Prostate gland (tissue), 2 donors: ENCODE results near the gene COL4A1. TPM values are rescaled to one million over a fixed set of nuclear protein-coding genes. Genes with fewer than 3 reads are reported as not detected.

Experiments
- DNase-seq: peaks from one replicate; pipeline ENCODE4 v3.0.0-alpha.2; 2019; ENCODE audit warnings: low spot score
- H3K27ac ChIP-seq, 2 donors: fragments of 200-600 bp; sonication (generic); 2 replicates each; pipeline ENCODE4 v1.5.1; 2017 to 2019
- H3K27me3 ChIP-seq: fragments of 200-600 bp; sonication (generic); replicated peaks from 2 replicates; pipeline ENCODE4 v1.5.1; 2019; ENCODE audit not compliant: insufficient read depth
- H3K36me3 ChIP-seq, 2 donors: fragments of 200-600 bp; sonication (generic); 1 replicate in 1 of 2; 2 replicates in 1 of 2; pipeline versions ENCODE4 v1.5.1 to v1.8.1; 2017 to 2019
- H3K4me1 ChIP-seq: fragments of 200-600 bp; sonication (generic); replicated peaks from 2 replicates; pipeline ENCODE4 v1.5.1; 2019
- H3K4me3 ChIP-seq, 2 donors: fragments of 200-600 bp; sonication (generic); 2 replicates each; pipeline ENCODE4 v1.5.1; 2017 to 2019
- H3K9me3 ChIP-seq: fragments of 200-600 bp; sonication (generic); 2 replicates; pipeline ENCODE4 v1.5.1; 2017
- POLR2A ChIP-seq: fragments of 450-650 bp; IDR thresholded peaks from one replicate; pipeline ENCODE4 v1.6.1; 2016; ENCODE audit warnings: antibody characterized with exemption, mild to moderate bottlenecking
- POLR2AphosphoS5 ChIP-seq: sonication (generic); formaldehyde crosslinking; IDR thresholded peaks from one replicate; pipeline ENCODE4 v1.6.1; 2017; ENCODE audit warnings: antibody characterized with exemption
- WGBS: methylation state at CpG from one replicate; pipeline ENCODE4 v1.1.5; 2018; 5-methylcytosine and 5-hydroxymethylcytosine counted together
- intact Hi-C: fragments of 100-400 bp; cut with DNase I; formaldehyde crosslinking; loops from one replicate; pipeline ENCODE4 v1.14.2; 2022
- total RNA-seq, 2 donors: library from RNA; depleted of rRNA; stranded (reverse); fragments of >200 nt; gene quantifications; one replicate each; pipeline ENCODE4 v1.1.0, GENCODE V29; 2016
- TF ChIP-seq, protein P1 (sequence below), 4 experiments: fragments of 200-600 bp in 2 of 4; fragments of 450-650 bp in 2 of 4; sonication (generic) in 2 of 4; IDR thresholded peaks; 1 replicate in 3 of 4; 2 replicates in 1 of 4; pipeline ENCODE4 v1.5.1; 2016 to 2019; ENCODE audit warnings: antibody characterized with exemption in 4 of 4, mild to moderate bottlenecking in 2 of 4, moderate library complexity in 2 of 4

Gene COL4A1
- total RNA-seq, 2 donors from 2014 or later = 37.3 to 132 TPM

GRCh38 chr13:110194451-110194850, 112.5 kb downstream of the COL4A1 start:
- Histone ChIP-seq H3K36me3 (no peaks in the 10 kb centered on the region), H3K27ac (no peak overlapping the region), H3K4me3 (no peak overlapping the region), H3K9me3 (no peaks in the 10 kb centered on the region), H3K27me3 (no peaks in the 10 kb centered on the region), H3K4me1 (no peaks in the 10 kb centered on the region)
- intact Hi-C loops = no loop called here
- 88% methylated on average over 8 of the region's 8 CpGs for WGBS
- TF ChIP-seq, protein P1, sequence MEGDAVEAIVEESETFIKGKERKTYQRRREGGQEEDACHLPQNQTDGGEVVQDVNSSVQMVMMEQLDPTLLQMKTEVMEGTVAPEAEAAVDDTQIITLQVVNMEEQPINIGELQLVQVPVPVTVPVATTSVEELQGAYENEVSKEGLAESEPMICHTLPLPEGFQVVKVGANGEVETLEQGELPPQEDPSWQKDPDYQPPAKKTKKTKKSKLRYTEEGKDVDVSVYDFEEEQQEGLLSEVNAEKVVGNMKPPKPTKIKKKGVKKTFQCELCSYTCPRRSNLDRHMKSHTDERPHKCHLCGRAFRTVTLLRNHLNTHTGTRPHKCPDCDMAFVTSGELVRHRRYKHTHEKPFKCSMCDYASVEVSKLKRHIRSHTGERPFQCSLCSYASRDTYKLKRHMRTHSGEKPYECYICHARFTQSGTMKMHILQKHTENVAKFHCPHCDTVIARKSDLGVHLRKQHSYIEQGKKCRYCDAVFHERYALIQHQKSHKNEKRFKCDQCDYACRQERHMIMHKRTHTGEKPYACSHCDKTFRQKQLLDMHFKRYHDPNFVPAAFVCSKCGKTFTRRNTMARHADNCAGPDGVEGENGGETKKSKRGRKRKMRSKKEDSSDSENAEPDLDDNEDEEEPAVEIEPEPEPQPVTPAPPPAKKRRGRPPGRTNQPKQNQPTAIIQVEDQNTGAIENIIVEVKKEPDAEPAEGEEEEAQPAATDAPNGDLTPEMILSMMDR (IDR thresholded peaks at IDR 0.05) = no peak
- no peak for TF ChIP-seq POLR2AphosphoS5
- TF ChIP-seq POLR2A = no peak
- no peak for DNase-seq

GRCh38 chr13:110193491-110193890, 113.5 kb downstream of the COL4A1 start:
- Histone ChIP-seq H3K9me3 (no peaks in the 10 kb centered on the region), H3K27ac (no peak overlapping the region), H3K4me1 (no peaks in the 10 kb centered on the region), H3K4me3 (no peak overlapping the region), H3K36me3 (no peaks in the 10 kb centered on the region), H3K27me3 (no peaks in the 10 kb centered on the region)
- intact Hi-C loops = no loop called here
- WGBS = 95% methylated on average over 10 of the region's 10 CpGs
- TF ChIP-seq, protein P1 (IDR thresholded peaks at IDR 0.05) = no peak
- TF ChIP-seq POLR2A = no peak
- DNase-seq = no peak

DNA sequence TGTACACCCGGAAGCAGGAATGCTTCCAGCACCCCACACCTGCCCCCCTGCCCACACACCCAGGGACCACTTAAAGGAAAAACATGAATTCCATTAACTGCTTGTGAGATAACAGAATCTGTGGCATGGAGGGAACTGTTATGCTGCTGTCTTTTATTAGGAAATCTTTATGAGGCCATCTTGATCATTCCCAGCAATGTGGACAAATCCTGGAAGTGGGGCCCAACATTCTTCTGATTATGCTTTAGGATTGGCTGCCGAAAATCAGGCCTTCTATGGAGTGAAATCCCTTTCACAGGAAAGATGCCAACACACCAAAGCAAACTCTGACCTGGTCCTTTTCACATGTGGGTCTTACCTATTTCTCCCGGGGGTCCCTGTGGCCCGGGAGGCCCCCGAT, 114.5 kb downstream of the COL4A1 start:
- Histone ChIP-seq H3K36me3 (no peaks in the 10 kb centered on the region), H3K4me1 (no peaks in the 10 kb centered on the region), H3K27me3 (no peaks in the 10 kb centered on the region), H3K9me3 (no peaks in the 10 kb centered on the region), H3K4me3 (no peak overlapping the region), H3K27ac (no peak overlapping the region)
- 81% methylated on average over 5 of the region's 5 CpGs for WGBS
- TF ChIP-seq POLR2AphosphoS5 = no peak
- no peak for TF ChIP-seq POLR2A
- TF ChIP-seq, protein P1 (IDR thresholded peaks at IDR 0.05) = no peak
- intact Hi-C loops = no loop called here
- DNase-seq = no peak

- DNase-seq = no peak
- H3K36me3 ChIP-seq = no peaks in the 10 kb centered on the region
- H3K27ac ChIP-seq = no peak overlapping the region
- intact Hi-C loops = no loop called here
- H3K9me3 ChIP-seq = no peaks in the 10 kb centered on the region
- TF ChIP-seq POLR2A = no peak
- TF ChIP-seq, protein P1 (IDR thresholded peaks at IDR 0.05) = no peak
- TF ChIP-seq POLR2AphosphoS5 = no peak
- WGBS = 76% methylated on average over 5 of the region's 5 CpGs
- H3K27me3 ChIP-seq = no peaks in the 10 kb centered on the region
- no peak overlapping the region for H3K4me3 ChIP-seq
- no peaks in the 10 kb centered on the region for H3K4me1 ChIP-seq
These were observed 119.3 kb downstream of the COL4A1 start for GRCh38 chr13:110187641-110188161.

DNA sequence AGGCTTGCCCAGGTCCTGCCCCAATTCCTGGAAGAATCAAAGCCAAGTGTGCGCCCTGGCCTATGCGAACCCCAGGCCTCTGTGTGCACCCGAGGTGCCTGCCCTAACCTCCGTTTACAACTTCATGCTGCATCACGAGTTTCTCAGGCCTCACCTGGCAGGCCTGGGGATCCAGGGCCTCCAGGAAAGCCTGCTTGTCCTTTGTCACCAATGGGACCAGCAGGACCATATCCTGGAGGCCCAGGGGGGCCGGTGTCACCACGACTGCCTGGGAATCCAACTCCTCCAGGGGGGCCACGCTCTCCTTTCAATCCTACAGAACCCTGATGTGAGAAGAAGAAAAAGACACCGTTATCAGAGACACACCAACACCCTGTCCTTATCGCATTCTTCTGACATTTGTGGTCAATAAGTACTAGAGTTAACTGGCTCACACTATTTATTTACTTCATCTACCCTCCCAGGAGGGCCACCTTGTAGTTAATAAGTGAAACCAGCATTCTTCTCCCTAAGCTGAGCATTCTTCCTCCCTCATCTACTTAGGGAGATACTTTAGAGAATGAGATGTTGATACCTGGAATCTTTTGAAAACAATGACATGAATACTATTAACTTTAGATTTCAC, 120.6 kb downstream of the COL4A1 start:
- Histone ChIP-seq H3K9me3 (no peaks in the 10 kb centered on the region), H3K4me1 (no peaks in the 10 kb centered on the region), H3K4me3 (no peak overlapping the region), H3K27me3 (no peaks in the 10 kb centered on the region), H3K36me3 (no peaks in the 10 kb centered on the region), H3K27ac (no peak overlapping the region)
- TF ChIP-seq POLR2AphosphoS5 = no peak
- TF ChIP-seq, protein P1 (IDR thresholded peaks at IDR 0.05) = no peak
- no peak for TF ChIP-seq POLR2A
- intact Hi-C loops = no loop called here
- 78% methylated on average over 10 of the region's 10 CpGs for WGBS
- DNase-seq = no peak
